OCI-LY3 (cell line): ENCODE measurements around the gene RASA1.

Source experiments
- EZH2phosphoT487 ChIP-seq: fragments of 200-600 bp; shearing (Covaris generic); IDR thresholded peaks from 2 replicates; pipeline ENCODE4 v1.6.1; 2018; ENCODE audit warnings: antibody characterized with exemption, mixed run types, low read depth
- TF ChIP-seq, protein P1 (sequence below): fragments of 200-600, 300-600 bp; sonication (generic); IDR thresholded peaks from 2 replicates; pipeline ENCODE4 v1.5.1; 2014; ENCODE audit warnings: antibody characterized with exemption, low read length, low read depth

DNA sequence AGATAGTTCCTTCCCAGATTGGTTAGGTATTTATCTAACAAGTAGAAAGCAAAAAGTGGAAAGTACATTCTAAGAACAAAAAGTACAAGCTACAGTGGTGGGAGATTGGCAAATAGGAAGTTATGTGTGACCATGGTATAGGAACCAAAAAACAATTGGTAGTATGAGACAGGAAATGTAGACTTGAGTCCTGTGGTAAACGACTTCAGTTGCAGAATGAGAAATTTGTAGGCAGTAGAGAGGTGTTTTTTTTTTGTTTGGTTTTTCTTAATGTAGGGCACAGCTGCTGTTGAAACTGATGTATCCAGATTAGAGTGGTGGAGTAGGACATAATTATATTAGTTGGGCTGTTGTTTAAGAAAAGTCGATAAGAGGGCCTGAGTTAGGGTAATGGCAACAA, 73.0 kb downstream of the RASA1 start:
- no peak for TF ChIP-seq EZH2phosphoT487
- TF ChIP-seq, protein P1, sequence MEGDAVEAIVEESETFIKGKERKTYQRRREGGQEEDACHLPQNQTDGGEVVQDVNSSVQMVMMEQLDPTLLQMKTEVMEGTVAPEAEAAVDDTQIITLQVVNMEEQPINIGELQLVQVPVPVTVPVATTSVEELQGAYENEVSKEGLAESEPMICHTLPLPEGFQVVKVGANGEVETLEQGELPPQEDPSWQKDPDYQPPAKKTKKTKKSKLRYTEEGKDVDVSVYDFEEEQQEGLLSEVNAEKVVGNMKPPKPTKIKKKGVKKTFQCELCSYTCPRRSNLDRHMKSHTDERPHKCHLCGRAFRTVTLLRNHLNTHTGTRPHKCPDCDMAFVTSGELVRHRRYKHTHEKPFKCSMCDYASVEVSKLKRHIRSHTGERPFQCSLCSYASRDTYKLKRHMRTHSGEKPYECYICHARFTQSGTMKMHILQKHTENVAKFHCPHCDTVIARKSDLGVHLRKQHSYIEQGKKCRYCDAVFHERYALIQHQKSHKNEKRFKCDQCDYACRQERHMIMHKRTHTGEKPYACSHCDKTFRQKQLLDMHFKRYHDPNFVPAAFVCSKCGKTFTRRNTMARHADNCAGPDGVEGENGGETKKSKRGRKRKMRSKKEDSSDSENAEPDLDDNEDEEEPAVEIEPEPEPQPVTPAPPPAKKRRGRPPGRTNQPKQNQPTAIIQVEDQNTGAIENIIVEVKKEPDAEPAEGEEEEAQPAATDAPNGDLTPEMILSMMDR: no peak
